DMS79 (cell line): Measurements from ENCODE around the gene TBCB.
A peak's percentile ranks its signal among the peaks of the same experiment; 100 is the strongest.

Experiments
- DNase-seq: peaks from one replicate; lab custom pipeline; 2025; lab: John Stamatoyannopoulos, UW

Gene TBCB

GRCh38 chr19:36136964-36137686 is 21.9 kb downstream of the TBCB start:
- DNase-seq = peak; percentile 61

GRCh38 chr19:36139120-36139472 is 23.8 kb downstream of the TBCB start:
- DNase-seq = no peak

- DNase-seq = peak; percentile 81
Observed at GRCh38 chr19:36139473-36140303, 24.4 kb downstream of the TBCB start, which contains the start of gene CAPNS1. Gene CAPNS1, plus strand, starts transcription at chr19:36140066. Its CDS starts 946 bp downstream, at chr19:36141012.

- DNase-seq = peak; percentile 34
Observed at GRCh38 chr19:36140304-36141038, 25.2 kb downstream of the TBCB start.

GRCh38 chr19:36141039-36141927 is 26.0 kb downstream of the TBCB start:
- DNase-seq = peak; percentile 34

- DNase-seq = no peak
Observed at GRCh38 chr19:36142046-36142445, 26.8 kb downstream of the TBCB start.

- DNase-seq = no peak
Observed at GRCh38 chr19:36142496-36142895, 27.2 kb downstream of the TBCB start.

GRCh38 chr19:36144624-36145023 is 29.4 kb downstream of the TBCB start:
- DNase-seq = no peak

GRCh38 chr19:36149673-36150406 is 34.6 kb downstream of the TBCB start:
- DNase-seq = no peak

- no peak for DNase-seq
Observed at GRCh38 chr19:36150586-36150985, 35.3 kb downstream of the TBCB start.

GRCh38 chr19:36151144-36152018 is 36.1 kb downstream of the TBCB start:
- DNase-seq = no peak

GRCh38 chr19:36152019-36152351 is 36.7 kb downstream of the TBCB start:
- DNase-seq = no peak

- no peak for DNase-seq
Observed at GRCh38 chr19:36152352-36153091, 37.3 kb downstream of the TBCB start, which contains the start of gene COX7A1. Gene COX7A1, minus strand, starts transcription at chr19:36152447. Its CDS starts 40 bp downstream, at chr19:36152407.

- DNase-seq = no peak
Observed at GRCh38 chr19:36153126-36153525, 37.9 kb downstream of the TBCB start.

- no peak for DNase-seq
Observed at GRCh38 chr19:36160821-36161596, 45.7 kb downstream of the TBCB start.

- DNase-seq = no peak
Observed at GRCh38 chr19:36163813-36164212, 48.5 kb downstream of the TBCB start.

- peak; percentile 8 for DNase-seq
Observed at GRCh38 chr19:36169084-36169760, 54.0 kb downstream of the TBCB start.

GRCh38 chr19:36172852-36173251 is 57.6 kb downstream of the TBCB start:
- no peak for DNase-seq
